B cell (primary cell): Measurements from ENCODE around the gene CYGB.
"Not testable (repeated sequence)": the region's sequence is repeated elsewhere in the genome, so short reads cannot be mapped to it uniquely, and the experiment has no call there.

Source experiments
- CTCF ChIP-seq: fragments of 200-600 bp; IDR thresholded peaks from one replicate; pipeline ENCODE4 v1.8.0; 2022; ENCODE audit warnings: antibody characterized with exemption, mild to moderate bottlenecking
- EZH2 ChIP-seq: IDR thresholded peaks from 2 replicates; pipeline ENCODE4 v1.6.1; 2012; ENCODE audit warnings: borderline replicate concordance, low read depth, mild to moderate bottlenecking, moderate library complexity, low read length; ENCODE audit not compliant: insufficient read depth, poor library complexity, severe bottlenecking

DNA sequence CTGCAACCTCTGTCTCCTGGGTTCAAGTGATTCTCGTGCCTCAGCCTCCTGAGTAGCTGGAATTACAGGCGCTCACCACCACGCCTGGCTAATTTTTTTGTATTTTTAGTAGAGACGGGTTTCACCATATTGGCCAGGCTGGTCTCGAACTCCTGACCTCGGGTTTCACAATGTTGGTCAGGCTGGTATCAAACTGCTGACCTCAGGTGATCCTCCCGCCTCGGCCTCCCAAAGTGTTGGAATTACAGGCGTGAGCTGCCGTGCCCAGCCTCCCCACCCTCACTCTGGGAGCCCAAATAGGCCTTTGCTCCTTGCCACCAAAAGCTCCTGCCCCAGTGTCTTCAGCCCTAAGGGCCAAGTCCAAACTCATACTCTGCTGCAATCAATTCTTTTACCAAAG lies 15.8 kb downstream of the CYGB start:
- not testable (repeated sequence) for TF ChIP-seq CTCF, EZH2
